Testis (tissue), 2 donors: Measurements from ENCODE around the gene IFNGR1.

ENCODE experiments used
- POLR2A ChIP-seq: fragments of 450-650 bp; IDR thresholded peaks from one replicate; pipeline ENCODE4 v1.6.1; 2017; ENCODE audit warnings: antibody characterized with exemption, mild to moderate bottlenecking, moderate library complexity
- TF ChIP-seq, protein P1 (sequence below), 3 experiments: fragments of 450-650 bp in 2 of 3; fragments of 200-600 bp in 1 of 3; sonication (generic) in 1 of 3; IDR thresholded peaks; one replicate each; pipeline ENCODE4 v1.5.1; 2016 to 2019; ENCODE audit warnings: antibody characterized with exemption in 3 of 3, mild to moderate bottlenecking in 2 of 3, moderate library complexity in 1 of 3

DNA sequence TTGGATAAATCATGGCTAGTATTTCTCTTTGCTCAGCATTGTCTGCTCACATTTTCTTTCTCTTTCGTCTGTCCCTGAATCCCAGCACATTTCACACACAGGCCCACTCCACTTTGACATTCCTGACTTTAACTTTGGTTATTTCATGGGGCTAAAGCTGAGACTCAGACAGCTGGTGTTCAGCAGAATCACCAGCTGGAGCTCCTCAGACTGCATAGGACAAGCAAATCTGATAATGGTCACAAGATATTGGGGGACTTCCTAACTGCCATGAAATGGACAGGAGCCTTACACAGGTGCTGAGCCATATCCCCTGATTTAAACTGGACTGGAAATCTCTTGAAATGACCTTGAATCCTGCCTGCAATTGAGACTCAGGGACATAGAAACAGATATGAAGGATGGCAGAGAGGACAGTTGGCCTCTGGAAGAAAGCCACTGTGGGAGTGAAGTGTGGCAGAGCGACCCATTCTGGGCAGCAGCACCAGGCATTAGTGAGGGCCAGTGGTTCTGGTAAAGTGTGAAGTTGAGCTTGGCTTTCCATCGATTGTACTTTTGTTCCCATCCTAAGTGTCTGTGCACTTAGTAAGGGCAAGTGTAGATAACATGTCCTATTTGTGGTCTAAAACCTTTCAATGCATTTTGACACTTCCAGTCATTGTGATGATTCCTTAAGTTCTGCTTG lies 10.0 kb upstream of the IFNGR1 start:
- TF ChIP-seq, protein P1, sequence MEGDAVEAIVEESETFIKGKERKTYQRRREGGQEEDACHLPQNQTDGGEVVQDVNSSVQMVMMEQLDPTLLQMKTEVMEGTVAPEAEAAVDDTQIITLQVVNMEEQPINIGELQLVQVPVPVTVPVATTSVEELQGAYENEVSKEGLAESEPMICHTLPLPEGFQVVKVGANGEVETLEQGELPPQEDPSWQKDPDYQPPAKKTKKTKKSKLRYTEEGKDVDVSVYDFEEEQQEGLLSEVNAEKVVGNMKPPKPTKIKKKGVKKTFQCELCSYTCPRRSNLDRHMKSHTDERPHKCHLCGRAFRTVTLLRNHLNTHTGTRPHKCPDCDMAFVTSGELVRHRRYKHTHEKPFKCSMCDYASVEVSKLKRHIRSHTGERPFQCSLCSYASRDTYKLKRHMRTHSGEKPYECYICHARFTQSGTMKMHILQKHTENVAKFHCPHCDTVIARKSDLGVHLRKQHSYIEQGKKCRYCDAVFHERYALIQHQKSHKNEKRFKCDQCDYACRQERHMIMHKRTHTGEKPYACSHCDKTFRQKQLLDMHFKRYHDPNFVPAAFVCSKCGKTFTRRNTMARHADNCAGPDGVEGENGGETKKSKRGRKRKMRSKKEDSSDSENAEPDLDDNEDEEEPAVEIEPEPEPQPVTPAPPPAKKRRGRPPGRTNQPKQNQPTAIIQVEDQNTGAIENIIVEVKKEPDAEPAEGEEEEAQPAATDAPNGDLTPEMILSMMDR (IDR thresholded peaks at IDR 0.05): no peak
- TF ChIP-seq POLR2A: no peak
